ENCODE results near the gene USP33.
"Not testable (repeated sequence)": the region's sequence is repeated elsewhere in the genome, so short reads cannot be mapped to it uniquely, and the experiment has no call there.

USP33 gene

GRCh38 chr1:77742011-77742555 is 17.6 kb downstream of the USP33 start:
- Histone ChIP-seq H3K27me3 (ENCODE audit: control insufficient read depth in 2 of 2, insufficient read depth in 2 of 2, low read length in 2 of 2) (no peaks in the 10 kb centered on the region), H3K9ac (ENCODE audit: low read depth in 1 of 2, low read length in 2 of 2) (no peak overlapping the region), H3K4me1 (ENCODE audit: control insufficient read depth in 2 of 2, insufficient read depth in 2 of 2, low read length in 2 of 2) (no peaks in the 10 kb centered on the region), H3K36me3 (ENCODE audit: control insufficient read depth in 2 of 2, insufficient read depth in 2 of 2, low read length in 2 of 2) (peaks cover 14 to 16% of the 10 kb centered on the region in 2 donors), H3K9me3 (ENCODE audit: control insufficient read depth in 2 of 2, low read length in 2 of 2) (no peaks in the 10 kb centered on the region), H3K4me3 (ENCODE audit: low read length in 2 of 2) (no peak overlapping the region), H3K27ac (ENCODE audit: low read depth in 2 of 2, low read length in 2 of 2) (no peak overlapping the region)

DNA sequence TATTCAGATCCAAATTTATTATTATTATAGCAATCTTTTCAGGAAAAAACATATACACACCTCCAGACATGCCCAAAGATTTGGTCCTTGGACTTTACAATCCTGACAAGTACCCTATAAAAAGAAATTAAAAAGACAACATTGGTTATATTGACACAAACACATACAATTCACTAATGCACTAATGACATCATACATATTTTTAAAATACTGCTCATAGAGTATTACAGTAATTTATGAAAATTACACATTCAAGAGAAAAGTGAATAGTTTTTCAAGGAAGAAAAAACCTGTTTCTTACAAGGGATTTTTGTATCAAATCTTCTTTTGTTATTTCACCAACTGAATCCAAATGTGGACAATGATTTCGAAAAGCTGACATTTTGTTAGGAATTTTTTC is 18.3 kb downstream of the USP33 start:
- no peak overlapping the region for H3K27ac ChIP-seq (ENCODE audit: low read depth in 2 of 2, low read length in 2 of 2)
- H3K4me1 ChIP-seq (ENCODE audit: control insufficient read depth in 2 of 2, insufficient read depth in 2 of 2, low read length in 2 of 2): no peaks in the 10 kb centered on the region
- no peak overlapping the region for H3K9ac ChIP-seq (ENCODE audit: low read depth in 1 of 2, low read length in 2 of 2)
- no peak overlapping the region for H3K4me3 ChIP-seq (ENCODE audit: low read length in 2 of 2)
- peaks cover 14 to 18% of the 10 kb centered on the region in 2 donors for H3K36me3 ChIP-seq (ENCODE audit: control insufficient read depth in 2 of 2, insufficient read depth in 2 of 2, low read length in 2 of 2)
- no peaks in the 10 kb centered on the region for H3K27me3 ChIP-seq (ENCODE audit: control insufficient read depth in 2 of 2, insufficient read depth in 2 of 2, low read length in 2 of 2)
- H3K9me3 ChIP-seq (ENCODE audit: control insufficient read depth in 2 of 2, low read length in 2 of 2): no peaks in the 10 kb centered on the region

- no peaks in the 10 kb centered on the region for H3K9me3 ChIP-seq (ENCODE audit: control insufficient read depth in 2 of 2, low read length in 2 of 2)
- H3K9ac ChIP-seq (ENCODE audit: low read depth in 1 of 2, low read length in 2 of 2): no peak overlapping the region
- no peaks in the 10 kb centered on the region for H3K4me1 ChIP-seq (ENCODE audit: control insufficient read depth in 2 of 2, insufficient read depth in 2 of 2, low read length in 2 of 2)
- peaks cover 14 to 25% of the 10 kb centered on the region in 2 donors for H3K36me3 ChIP-seq (ENCODE audit: control insufficient read depth in 2 of 2, insufficient read depth in 2 of 2, low read length in 2 of 2)
- H3K27ac ChIP-seq (ENCODE audit: low read depth in 2 of 2, low read length in 2 of 2): no peak overlapping the region
- H3K27me3 ChIP-seq (ENCODE audit: control insufficient read depth in 2 of 2, insufficient read depth in 2 of 2, low read length in 2 of 2): no peaks in the 10 kb centered on the region
- H3K4me3 ChIP-seq (ENCODE audit: low read length in 2 of 2): no peak overlapping the region
Measured at GRCh38 chr1:77739235-77739634, 20.4 kb downstream of the USP33 start.

- H3K4me1 ChIP-seq (ENCODE audit: control insufficient read depth in 2 of 2, insufficient read depth in 2 of 2, low read length in 2 of 2): no peaks in the 10 kb centered on the region
- no peak overlapping the region for H3K4me3 ChIP-seq (ENCODE audit: low read length in 2 of 2)
- H3K9me3 ChIP-seq (ENCODE audit: control insufficient read depth in 2 of 2, low read length in 2 of 2): no peaks in the 10 kb centered on the region
- no peak overlapping the region for H3K27ac ChIP-seq (ENCODE audit: low read depth in 2 of 2, low read length in 2 of 2)
- H3K9ac ChIP-seq (ENCODE audit: low read depth in 1 of 2, low read length in 2 of 2): no peak overlapping the region
- H3K36me3 ChIP-seq (ENCODE audit: control insufficient read depth in 2 of 2, insufficient read depth in 2 of 2, low read length in 2 of 2): peaks cover 28 to 36% of the 10 kb centered on the region in 2 donors
- no peaks in the 10 kb centered on the region for H3K27me3 ChIP-seq (ENCODE audit: control insufficient read depth in 2 of 2, insufficient read depth in 2 of 2, low read length in 2 of 2)
Measured at GRCh38 chr1:77732090-77732489, 27.6 kb downstream of the USP33 start.

GRCh38 chr1:77725706-77726105 is 33.9 kb downstream of the USP33 start:
- Histone ChIP-seq H3K4me3 (ENCODE audit: low read length in 2 of 2) (no peak overlapping the region), H3K9me3 (ENCODE audit: control insufficient read depth in 2 of 2, low read length in 2 of 2) (no peaks in the 10 kb centered on the region), H3K27ac (ENCODE audit: low read depth in 2 of 2, low read length in 2 of 2) (no peak overlapping the region), H3K27me3 (ENCODE audit: control insufficient read depth in 2 of 2, insufficient read depth in 2 of 2, low read length in 2 of 2) (no peaks in the 10 kb centered on the region), H3K9ac (ENCODE audit: low read depth in 1 of 2, low read length in 2 of 2) (no peak overlapping the region), H3K4me1 (ENCODE audit: control insufficient read depth in 2 of 2, insufficient read depth in 2 of 2, low read length in 2 of 2) (no peaks in the 10 kb centered on the region), H3K36me3 (ENCODE audit: control insufficient read depth in 2 of 2, insufficient read depth in 2 of 2, low read length in 2 of 2) (peaks cover 63 to 67% of the 10 kb centered on the region in 2 donors)

- H3K9ac ChIP-seq (ENCODE audit: low read depth in 1 of 2, low read length in 2 of 2): no peak overlapping the region
- H3K36me3 ChIP-seq (ENCODE audit: control insufficient read depth in 2 of 2, insufficient read depth in 2 of 2, low read length in 2 of 2): peaks cover 51 to 55% of the 10 kb centered on the region in 2 donors
- H3K27ac ChIP-seq (ENCODE audit: low read depth in 2 of 2, low read length in 2 of 2): no peak overlapping the region
- H3K9me3 ChIP-seq (ENCODE audit: control insufficient read depth in 2 of 2, low read length in 2 of 2): no peaks in the 10 kb centered on the region
- H3K4me3 ChIP-seq (ENCODE audit: low read length in 2 of 2): no peak overlapping the region
- no peaks in the 10 kb centered on the region for H3K4me1 ChIP-seq (ENCODE audit: control insufficient read depth in 2 of 2, insufficient read depth in 2 of 2, low read length in 2 of 2)
- no peaks in the 10 kb centered on the region for H3K27me3 ChIP-seq (ENCODE audit: control insufficient read depth in 2 of 2, insufficient read depth in 2 of 2, low read length in 2 of 2)
Measured at GRCh38 chr1:77718181-77718580, 41.5 kb downstream of the USP33 start.

GRCh38 chr1:77716065-77716464 is 43.6 kb downstream of the USP33 start:
- H3K27me3 ChIP-seq (ENCODE audit: control insufficient read depth in 2 of 2, insufficient read depth in 2 of 2, low read length in 2 of 2): no peaks in the 10 kb centered on the region
- no peak overlapping the region for H3K4me3 ChIP-seq (ENCODE audit: low read length in 2 of 2)
- no peaks in the 10 kb centered on the region for H3K9me3 ChIP-seq (ENCODE audit: control insufficient read depth in 2 of 2, low read length in 2 of 2)
- H3K4me1 ChIP-seq (ENCODE audit: control insufficient read depth in 2 of 2, insufficient read depth in 2 of 2, low read length in 2 of 2): no peaks in the 10 kb centered on the region
- no peak overlapping the region for H3K9ac ChIP-seq (ENCODE audit: low read depth in 1 of 2, low read length in 2 of 2)
- no peak overlapping the region for H3K27ac ChIP-seq (ENCODE audit: low read depth in 2 of 2, low read length in 2 of 2)
- H3K36me3 ChIP-seq (ENCODE audit: control insufficient read depth in 2 of 2, insufficient read depth in 2 of 2, low read length in 2 of 2): peaks cover 47 to 48% of the 10 kb centered on the region in 2 donors

GRCh38 chr1:77709727-77710126 is 49.9 kb downstream of the USP33 start:
- no peak overlapping the region for H3K9ac ChIP-seq (ENCODE audit: low read depth in 1 of 2, low read length in 2 of 2)
- H3K36me3 ChIP-seq (ENCODE audit: control insufficient read depth in 2 of 2, insufficient read depth in 2 of 2, low read length in 2 of 2): peaks cover 52 to 56% of the 10 kb centered on the region in 2 donors
- no peak overlapping the region for H3K27ac ChIP-seq (ENCODE audit: low read depth in 2 of 2, low read length in 2 of 2)
- H3K4me1 ChIP-seq (ENCODE audit: control insufficient read depth in 2 of 2, insufficient read depth in 2 of 2, low read length in 2 of 2): no peaks in the 10 kb centered on the region
- no peaks in the 10 kb centered on the region for H3K27me3 ChIP-seq (ENCODE audit: control insufficient read depth in 2 of 2, insufficient read depth in 2 of 2, low read length in 2 of 2)
- H3K9me3 ChIP-seq (ENCODE audit: control insufficient read depth in 2 of 2, low read length in 2 of 2): no peaks in the 10 kb centered on the region
- no peak overlapping the region for H3K4me3 ChIP-seq (ENCODE audit: low read length in 2 of 2)

GRCh38 chr1:77706321-77706720 is 53.3 kb downstream of the USP33 start:
- no peak overlapping the region for H3K27ac ChIP-seq (ENCODE audit: low read depth in 2 of 2, low read length in 2 of 2)
- H3K9ac ChIP-seq (ENCODE audit: low read depth in 1 of 2, low read length in 2 of 2): no peak overlapping the region
- no peaks in the 10 kb centered on the region for H3K27me3 ChIP-seq (ENCODE audit: control insufficient read depth in 2 of 2, insufficient read depth in 2 of 2, low read length in 2 of 2)
- peaks cover 33 to 34% of the 10 kb centered on the region in 2 donors for H3K36me3 ChIP-seq (ENCODE audit: control insufficient read depth in 2 of 2, insufficient read depth in 2 of 2, low read length in 2 of 2)
- no peak overlapping the region for H3K4me3 ChIP-seq (ENCODE audit: low read length in 2 of 2)
- no peaks in the 10 kb centered on the region for H3K9me3 ChIP-seq (ENCODE audit: control insufficient read depth in 2 of 2, low read length in 2 of 2)
- H3K4me1 ChIP-seq (ENCODE audit: control insufficient read depth in 2 of 2, insufficient read depth in 2 of 2, low read length in 2 of 2): no peaks in the 10 kb centered on the region

GRCh38 chr1:77704736-77705135 is 54.9 kb downstream of the USP33 start:
- no peaks in the 10 kb centered on the region for H3K27me3 ChIP-seq (ENCODE audit: control insufficient read depth in 2 of 2, insufficient read depth in 2 of 2, low read length in 2 of 2)
- H3K4me1 ChIP-seq (ENCODE audit: control insufficient read depth in 2 of 2, insufficient read depth in 2 of 2, low read length in 2 of 2): no peaks in the 10 kb centered on the region
- no peaks in the 10 kb centered on the region for H3K9me3 ChIP-seq (ENCODE audit: control insufficient read depth in 2 of 2, low read length in 2 of 2)
- H3K27ac ChIP-seq (ENCODE audit: low read depth in 2 of 2, low read length in 2 of 2): no peak overlapping the region
- peaks cover 18 to 33% of the 10 kb centered on the region in 2 donors for H3K36me3 ChIP-seq (ENCODE audit: control insufficient read depth in 2 of 2, insufficient read depth in 2 of 2, low read length in 2 of 2)
- no peak overlapping the region for H3K9ac ChIP-seq (ENCODE audit: low read depth in 1 of 2, low read length in 2 of 2)
- H3K4me3 ChIP-seq (ENCODE audit: low read length in 2 of 2): no peak overlapping the region

- not testable (repeated sequence) for H3K4me3 ChIP-seq (ENCODE audit: low read length in 2 of 2); H3K27ac ChIP-seq (ENCODE audit: low read depth in 2 of 2, low read length in 2 of 2); H3K9ac ChIP-seq (ENCODE audit: low read depth in 1 of 2, low read length in 2 of 2); H3K27me3 ChIP-seq (ENCODE audit: control insufficient read depth in 2 of 2, insufficient read depth in 2 of 2, low read length in 2 of 2); H3K4me1 ChIP-seq (ENCODE audit: control insufficient read depth in 2 of 2, insufficient read depth in 2 of 2, low read length in 2 of 2); H3K9me3 ChIP-seq (ENCODE audit: control insufficient read depth in 2 of 2, low read length in 2 of 2)
- peaks cover 0 to 13% of the 10 kb centered on the region in 2 donors for H3K36me3 ChIP-seq (ENCODE audit: control insufficient read depth in 2 of 2, insufficient read depth in 2 of 2, low read length in 2 of 2)
Measured at GRCh38 chr1:77699673-77700072, 60.0 kb downstream of the USP33 start.
